Activated naive CD8-positive, alpha-beta T cell treated with anti-CD3 and anti-CD28 coated beads for 36 hours (primary cell): Measurements from ENCODE around the gene PML. TPM values are rescaled to one million over a fixed set of nuclear protein-coding genes. Genes with fewer than 3 reads are reported as not detected.
"Not testable (repeated sequence)": the region's sequence is repeated elsewhere in the genome, so short reads cannot be mapped to it uniquely, and the experiment has no call there.

Experiments
- DNase-seq: peaks from one replicate; pipeline ENCODE4 v3.0.0; 2021
- H3K27ac Mint-ChIP-seq: one replicate; pipeline ENCODE4 v1.8.0; 2022; ENCODE audit warnings: mild to moderate bottlenecking, moderate library complexity, mixed read lengths
- H3K27me3 Mint-ChIP-seq: one replicate; pipeline ENCODE4 v1.8.0; 2022; ENCODE audit warnings: mild to moderate bottlenecking, mixed read lengths
- H3K36me3 Mint-ChIP-seq: one replicate; pipeline ENCODE4 v1.8.0; 2021; ENCODE audit warnings: mild to moderate bottlenecking, mixed read lengths
- H3K4me1 Mint-ChIP-seq: one replicate; pipeline ENCODE4 v1.8.0; 2021; ENCODE audit warnings: mixed read lengths
- H3K4me3 Mint-ChIP-seq: one replicate; pipeline ENCODE4 v1.8.0; 2022; ENCODE audit warnings: mild to moderate bottlenecking, moderate library complexity, mixed read lengths
- H3K9me3 Mint-ChIP-seq: one replicate; pipeline ENCODE4 v1.8.0; 2022; ENCODE audit warnings: mixed read lengths
- total RNA-seq, 2 experiments: library from RNA; stranded (reverse); gene quantifications; one replicate each; pipeline ENCODE4 v1.2.3, GENCODE V29; 2021

The PML gene
- total RNA-seq, 2 experiments from 2014 or later: 53.4 to 54.3 TPM

GRCh38 chr15:73969151-73969759, 25.3 kb upstream of the PML start:
- peaks cover 23% of the 10 kb centered on the region for H3K4me1 Mint-ChIP-seq
- peaks cover 2% of the 10 kb centered on the region for H3K27me3 Mint-ChIP-seq
- H3K4me3 Mint-ChIP-seq: no peak overlapping the region
- H3K36me3 Mint-ChIP-seq: no peaks in the 10 kb centered on the region
- H3K9me3 Mint-ChIP-seq: peaks cover 1% of the 10 kb centered on the region
- H3K27ac Mint-ChIP-seq: no peak overlapping the region
- no peak for DNase-seq

- Mint-ChIP-seq H3K9me3 (peaks cover 2% of the 10 kb centered on the region), H3K27ac (no peak overlapping the region), H3K36me3 (peaks cover 3% of the 10 kb centered on the region), H3K4me3 (no peak overlapping the region), H3K4me1 (peaks cover 24% of the 10 kb centered on the region), H3K27me3 (peaks cover 17% of the 10 kb centered on the region)
- DNase-seq: peak; percentile 80
These were observed 21.4 kb upstream of the PML start for GRCh38 chr15:73972984-73973682.

GRCh38 chr15:73973683-73974200, 20.8 kb upstream of the PML start:
- H3K9me3 Mint-ChIP-seq: not testable (repeated sequence)

GRCh38 chr15:73975440-73976125, 18.9 kb upstream of the PML start:
- DNase-seq: peak; percentile 60
- H3K27ac Mint-ChIP-seq, H3K9me3 Mint-ChIP-seq, H3K36me3 Mint-ChIP-seq: not testable (repeated sequence)
- H3K4me3 Mint-ChIP-seq: peak overlapping the region; percentile 40
- peaks cover 28% of the 10 kb centered on the region for H3K4me1 Mint-ChIP-seq
- H3K27me3 Mint-ChIP-seq: peaks cover 17% of the 10 kb centered on the region

More at GRCh38 chr15:73973683-73974200, 20.8 kb upstream of the PML start:
- H3K27ac Mint-ChIP-seq, DNase-seq, H3K36me3 Mint-ChIP-seq, H3K4me3 Mint-ChIP-seq: not testable (repeated sequence)
- peaks cover 24% of the 10 kb centered on the region for H3K4me1 Mint-ChIP-seq
- peaks cover 17% of the 10 kb centered on the region for H3K27me3 Mint-ChIP-seq

GRCh38 chr15:73978896-73979295, 15.6 kb upstream of the PML start:
- Mint-ChIP-seq H3K36me3 (peaks cover 3% of the 10 kb centered on the region), H3K9me3 (peaks cover 2% of the 10 kb centered on the region), H3K27ac (no peak overlapping the region), H3K4me3 (no peak overlapping the region), H3K4me1 (peaks cover 47% of the 10 kb centered on the region), H3K27me3 (peaks cover 17% of the 10 kb centered on the region)
- no peak for DNase-seq

GRCh38 chr15:73979636-73980035, 14.9 kb upstream of the PML start:
- H3K9me3 Mint-ChIP-seq: no peaks in the 10 kb centered on the region
- no peak overlapping the region for H3K27ac Mint-ChIP-seq
- H3K36me3 Mint-ChIP-seq: peaks cover 3% of the 10 kb centered on the region
- H3K4me3 Mint-ChIP-seq: no peak overlapping the region
- peaks cover 11% of the 10 kb centered on the region for H3K27me3 Mint-ChIP-seq
- no peak for DNase-seq
- peaks cover 42% of the 10 kb centered on the region for H3K4me1 Mint-ChIP-seq

- no peaks in the 10 kb centered on the region for H3K9me3 Mint-ChIP-seq
- no peak for DNase-seq
- H3K4me1 Mint-ChIP-seq: peaks cover 31% of the 10 kb centered on the region
- no peaks in the 10 kb centered on the region for H3K27me3 Mint-ChIP-seq
- H3K4me3 Mint-ChIP-seq: peak overlapping the region; percentile 64
- H3K27ac Mint-ChIP-seq: peak overlapping the region; percentile 88
- peaks cover 2% of the 10 kb centered on the region for H3K36me3 Mint-ChIP-seq
These were observed 12.7 kb upstream of the PML start for GRCh38 chr15:73981761-73982221.

GRCh38 chr15:73982222-73982962, 12.1 kb upstream of the PML start:
- peak overlapping the region; percentile 54 for H3K4me3 Mint-ChIP-seq
- H3K27ac Mint-ChIP-seq: peak overlapping the region; percentile 88
- H3K27me3 Mint-ChIP-seq: no peaks in the 10 kb centered on the region
- no peaks in the 10 kb centered on the region for H3K9me3 Mint-ChIP-seq
- peaks cover 2% of the 10 kb centered on the region for H3K36me3 Mint-ChIP-seq
- H3K4me1 Mint-ChIP-seq: peaks cover 31% of the 10 kb centered on the region
- no peak for DNase-seq

- no peaks in the 10 kb centered on the region for H3K9me3 Mint-ChIP-seq
- H3K36me3 Mint-ChIP-seq: peaks cover 2% of the 10 kb centered on the region
- H3K4me1 Mint-ChIP-seq: peaks cover 31% of the 10 kb centered on the region
- DNase-seq: no peak
- no peak overlapping the region for H3K4me3 Mint-ChIP-seq
- peak overlapping the region; percentile 88 for H3K27ac Mint-ChIP-seq
- no peaks in the 10 kb centered on the region for H3K27me3 Mint-ChIP-seq
These were observed 11.2 kb upstream of the PML start for GRCh38 chr15:73983211-73983727.

- no peak overlapping the region for H3K4me3 Mint-ChIP-seq
- no peak overlapping the region for H3K27ac Mint-ChIP-seq
- DNase-seq: no peak
- H3K27me3 Mint-ChIP-seq: no peaks in the 10 kb centered on the region
- no peaks in the 10 kb centered on the region for H3K9me3 Mint-ChIP-seq
- peaks cover 31% of the 10 kb centered on the region for H3K4me1 Mint-ChIP-seq
- peaks cover 2% of the 10 kb centered on the region for H3K36me3 Mint-ChIP-seq
These were observed 10.7 kb upstream of the PML start for GRCh38 chr15:73983773-73984172.

GRCh38 chr15:73984208-73984979, 10.1 kb upstream of the PML start:
- peaks cover 29% of the 10 kb centered on the region for H3K4me1 Mint-ChIP-seq
- no peaks in the 10 kb centered on the region for H3K9me3 Mint-ChIP-seq
- no peaks in the 10 kb centered on the region for H3K27me3 Mint-ChIP-seq
- no peak overlapping the region for H3K4me3 Mint-ChIP-seq
- peaks cover 2% of the 10 kb centered on the region for H3K36me3 Mint-ChIP-seq
- no peak for DNase-seq
- no peak overlapping the region for H3K27ac Mint-ChIP-seq

- Mint-ChIP-seq H3K4me1 (peaks cover 30% of the 10 kb centered on the region), H3K4me3 (no peak overlapping the region), H3K27ac (no peak overlapping the region)
These were observed 9.2 kb upstream of the PML start for GRCh38 chr15:73985101-73985873.

GRCh38 chr15:73986055-73986775, 8.3 kb upstream of the PML start:
- DNase-seq: no peak
- peaks cover 30% of the 10 kb centered on the region for H3K4me1 Mint-ChIP-seq
- peak overlapping the region; percentile 38 for H3K27ac Mint-ChIP-seq
- H3K9me3 Mint-ChIP-seq: no peaks in the 10 kb centered on the region
- H3K27me3 Mint-ChIP-seq: no peaks in the 10 kb centered on the region
- H3K4me3 Mint-ChIP-seq: no peak overlapping the region
- H3K36me3 Mint-ChIP-seq: peaks cover 2% of the 10 kb centered on the region

More at GRCh38 chr15:73985101-73985873, 9.2 kb upstream of the PML start:
- Mint-ChIP-seq H3K9me3 (no peaks in the 10 kb centered on the region), H3K27me3 (no peaks in the 10 kb centered on the region), H3K36me3 (peaks cover 2% of the 10 kb centered on the region)
- no peak for DNase-seq
